H9 (cell line): ENCODE results near the gene TRPV3. TPM values are rescaled to one million over a fixed set of nuclear protein-coding genes. Genes with fewer than 3 reads are reported as not detected.

Experiments
- DNase-seq: peaks from one replicate; pipeline ENCODE4 v3.0.0-alpha.2; 2017
- H2AFZ ChIP-seq: one replicate; pipeline ENCODE4 v1.6.1; 2013; ENCODE audit warnings: mild to moderate bottlenecking, low read length, control low read depth, moderate library complexity
- H2AK5ac ChIP-seq: 2 replicates; pipeline ENCODE4 v1.6.1; 2013; ENCODE audit warnings: low read length, control low read depth, mixed read lengths; ENCODE audit not compliant: insufficient read length
- H2BK120ac ChIP-seq: one replicate; pipeline ENCODE4 v1.6.1; 2013; ENCODE audit warnings: low read depth, mild to moderate bottlenecking, low read length, control low read depth, inconsistent platforms; ENCODE audit not compliant: poor library complexity, severe bottlenecking
- H2BK12ac ChIP-seq: 2 replicates; pipeline ENCODE4 v1.6.1; 2013; ENCODE audit warnings: low read length, control low read depth, mixed read lengths, low read depth; ENCODE audit not compliant: insufficient read length
- H2BK15ac ChIP-seq: 2 replicates; pipeline ENCODE4 v1.6.1; 2013; ENCODE audit warnings: low read depth, low read length, control low read depth
- H2BK20ac ChIP-seq: one replicate; pipeline ENCODE4 v1.6.1; 2013; ENCODE audit warnings: low read depth, mild to moderate bottlenecking, low read length, control low read depth, inconsistent platforms; ENCODE audit not compliant: poor library complexity, severe bottlenecking
- H2BK5ac ChIP-seq: 2 replicates; pipeline ENCODE4 v1.6.1; 2013; ENCODE audit warnings: low read length, control low read depth, mixed read lengths; ENCODE audit not compliant: insufficient read length
- H3K14ac ChIP-seq: 2 replicates; pipeline ENCODE4 v1.6.1; 2013; ENCODE audit warnings: low read length, control low read depth; ENCODE audit not compliant: insufficient read depth
- H3K18ac ChIP-seq: 2 replicates; pipeline ENCODE4 v1.6.1; 2013; ENCODE audit warnings: low read depth, mild to moderate bottlenecking, mixed read lengths, low read length, control low read depth; ENCODE audit not compliant: insufficient read length
- H3K23ac ChIP-seq: 2 replicates; pipeline ENCODE4 v1.6.1; 2013; ENCODE audit warnings: low read length, control low read depth, mixed read lengths, low read depth; ENCODE audit not compliant: insufficient read length
- H3K23me2 ChIP-seq: 2 replicates; pipeline ENCODE4 v1.6.1; 2013; ENCODE audit warnings: low read depth, mild to moderate bottlenecking, mixed read lengths, low read length, control low read depth; ENCODE audit not compliant: insufficient read length, poor library complexity, severe bottlenecking
- H3K27ac ChIP-seq: 2 replicates; pipeline ENCODE4 v1.5.1; 2013; ENCODE audit warnings: low read length, control low read depth, mixed read lengths, low read depth; ENCODE audit not compliant: insufficient read length
- H3K27me3 ChIP-seq: 2 replicates; pipeline ENCODE4 v1.6.1; 2013; ENCODE audit warnings: low read length, control low read depth, inconsistent platforms; ENCODE audit not compliant: insufficient read depth
- H3K4ac ChIP-seq: 2 replicates; pipeline ENCODE4 v1.6.1; 2013; ENCODE audit warnings: low read depth, mild to moderate bottlenecking, control low read depth, inconsistent platforms, low read length, moderate library complexity
- H3K4me1 ChIP-seq: 2 replicates; pipeline ENCODE4 v1.6.1; 2013; ENCODE audit warnings: low read length, control low read depth, inconsistent platforms; ENCODE audit not compliant: insufficient read depth
- H3K4me2 ChIP-seq: 2 replicates; pipeline ENCODE4 v1.6.1; 2013; ENCODE audit warnings: low read length, control low read depth, mixed read lengths; ENCODE audit not compliant: insufficient read length, insufficient read depth
- H3K56ac ChIP-seq: 2 replicates; pipeline ENCODE4 v1.6.1; 2013; ENCODE audit warnings: low read depth, mild to moderate bottlenecking, mixed read lengths, low read length, control low read depth; ENCODE audit not compliant: insufficient read length
- H3K79me1 ChIP-seq: 2 replicates; pipeline ENCODE4 v1.6.1; 2013; ENCODE audit warnings: low read depth, mild to moderate bottlenecking, moderate library complexity, low read length, control low read depth, inconsistent platforms; ENCODE audit not compliant: insufficient read depth, poor library complexity, severe bottlenecking
- H3K79me2 ChIP-seq: 2 replicates; pipeline ENCODE4 v1.6.1; 2013; ENCODE audit warnings: low read length, control low read depth, inconsistent platforms; ENCODE audit not compliant: insufficient read depth
- H3K9ac ChIP-seq: 2 replicates; pipeline ENCODE4 v1.6.1; 2013; ENCODE audit warnings: low read length, control low read depth, mixed read lengths; ENCODE audit not compliant: insufficient read length; ENCODE audit errors: extremely low read depth
- H3K9me3 ChIP-seq: one replicate; pipeline ENCODE4 v1.6.1; 2013; ENCODE audit warnings: low read depth, low read length, inconsistent platforms; ENCODE audit not compliant: control insufficient read depth
- H3T11ph ChIP-seq: one replicate; pipeline ENCODE4 v1.6.1; 2013; ENCODE audit warnings: mild to moderate bottlenecking, low read length, control low read depth, inconsistent platforms
- H4K20me1 ChIP-seq: one replicate; pipeline ENCODE4 v1.6.1; 2013; ENCODE audit not compliant: control insufficient read depth, insufficient read length, insufficient read depth
- H4K5ac ChIP-seq: 2 replicates; pipeline ENCODE4 v1.6.1; 2013; ENCODE audit warnings: low read depth, mild to moderate bottlenecking, mixed read lengths, low read length, control low read depth; ENCODE audit not compliant: insufficient read length
- H4K8ac ChIP-seq: replicated peaks from 2 replicates; pipeline ENCODE4 v1.6.1; 2013; ENCODE audit warnings: low read length, control low read depth, mixed read lengths, low read depth; ENCODE audit not compliant: insufficient read length
- H4K91ac ChIP-seq: 2 replicates; pipeline ENCODE4 v1.6.1; 2013; ENCODE audit warnings: low read depth, mild to moderate bottlenecking, moderate library complexity, mixed read lengths, low read length, control low read depth; ENCODE audit not compliant: insufficient read length
- H3K27ac Mint-ChIP-seq, 3 experiments: 2 replicates in 2 of 3; 3 replicates in 1 of 3; pipeline ENCODE4 v1.8.0; 2020 to 2021; ENCODE audit warnings: mixed read lengths in 3 of 3, mild to moderate bottlenecking in 1 of 3, moderate library complexity in 1 of 3
- H3K27me3 Mint-ChIP-seq: 2 replicates; pipeline ENCODE4 v1.8.0; 2021; ENCODE audit warnings: low read depth, mild to moderate bottlenecking, moderate library complexity, mixed read lengths
- H3K36me3 Mint-ChIP-seq, 3 experiments: 2 replicates in 2 of 3; 3 replicates in 1 of 3; pipeline ENCODE4 v1.8.0; 2020 to 2021; ENCODE audit warnings: low read depth in 3 of 3, mixed read lengths in 3 of 3; ENCODE audit not compliant: insufficient read depth in 1 of 3
- H3K4me1 Mint-ChIP-seq, 2 experiments: 2 replicates each; pipeline ENCODE4 v1.8.0; 2020; ENCODE audit warnings: mixed read lengths in 2 of 2
- H3K4me3 Mint-ChIP-seq, 2 experiments: 2 replicates in 1 of 2; 3 replicates in 1 of 2; pipeline ENCODE4 v1.8.0; 2020 to 2021; ENCODE audit warnings: mild to moderate bottlenecking in 2 of 2, mixed read lengths in 2 of 2, moderate library complexity in 1 of 2
- H3K9me3 Mint-ChIP-seq, 2 experiments: 2 replicates in 1 of 2; 3 replicates in 1 of 2; pipeline ENCODE4 v1.8.0; 2020; ENCODE audit warnings: mild to moderate bottlenecking in 2 of 2, mixed read lengths in 2 of 2, moderate library complexity in 1 of 2
- WGBS: extraction: QIAGEN DNeasy Blood & Tissue Kit; methylation state at CpG from one replicate; pipeline ENCODE4 v1.1.7; 2013; ENCODE audit warnings: missing lambda C conversion rate, low lambda C conversion rate, mixed read lengths; ENCODE audit not compliant: insufficient read length; ENCODE audit errors: extremely low coverage; 5-methylcytosine and 5-hydroxymethylcytosine counted together
- total RNA-seq: library from RNA; stranded (reverse); gene quantifications from 2 replicates; pipeline ENCODE4 v1.2.1, GENCODE V29; 2021
- TF ChIP-seq, protein P1 (sequence below): fragments of 200-600 bp; sonication (generic); conservative IDR thresholded peaks from 3 replicates; pipeline ENCODE4 v1.8.0; 2021; ENCODE audit warnings: antibody characterized with exemption, mild to moderate bottlenecking

TRPV3 gene
- total RNA-seq, 1 experiment from 2014 or later: 0.63 TPM

DNA sequence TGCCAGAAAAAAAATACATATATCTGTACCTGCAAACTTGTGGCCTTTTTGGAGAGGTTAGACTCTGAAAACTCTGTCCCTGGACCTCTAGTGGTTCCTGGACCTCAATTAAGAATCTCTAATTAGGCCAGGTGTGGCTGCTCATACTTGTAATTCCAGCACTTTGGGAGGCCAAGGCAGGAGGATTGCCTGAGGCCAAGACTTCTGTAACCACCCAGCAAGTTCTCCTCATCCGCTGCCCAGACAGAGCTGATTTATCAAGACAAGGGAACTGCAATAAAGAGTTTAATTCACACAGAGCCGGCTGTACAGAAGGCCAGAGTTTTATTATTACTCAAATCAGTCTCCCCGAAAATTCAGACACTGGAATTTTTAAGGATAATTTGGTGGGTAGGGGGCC, 77.6 kb downstream of the TRPV3 start:
- TF ChIP-seq, protein P1, sequence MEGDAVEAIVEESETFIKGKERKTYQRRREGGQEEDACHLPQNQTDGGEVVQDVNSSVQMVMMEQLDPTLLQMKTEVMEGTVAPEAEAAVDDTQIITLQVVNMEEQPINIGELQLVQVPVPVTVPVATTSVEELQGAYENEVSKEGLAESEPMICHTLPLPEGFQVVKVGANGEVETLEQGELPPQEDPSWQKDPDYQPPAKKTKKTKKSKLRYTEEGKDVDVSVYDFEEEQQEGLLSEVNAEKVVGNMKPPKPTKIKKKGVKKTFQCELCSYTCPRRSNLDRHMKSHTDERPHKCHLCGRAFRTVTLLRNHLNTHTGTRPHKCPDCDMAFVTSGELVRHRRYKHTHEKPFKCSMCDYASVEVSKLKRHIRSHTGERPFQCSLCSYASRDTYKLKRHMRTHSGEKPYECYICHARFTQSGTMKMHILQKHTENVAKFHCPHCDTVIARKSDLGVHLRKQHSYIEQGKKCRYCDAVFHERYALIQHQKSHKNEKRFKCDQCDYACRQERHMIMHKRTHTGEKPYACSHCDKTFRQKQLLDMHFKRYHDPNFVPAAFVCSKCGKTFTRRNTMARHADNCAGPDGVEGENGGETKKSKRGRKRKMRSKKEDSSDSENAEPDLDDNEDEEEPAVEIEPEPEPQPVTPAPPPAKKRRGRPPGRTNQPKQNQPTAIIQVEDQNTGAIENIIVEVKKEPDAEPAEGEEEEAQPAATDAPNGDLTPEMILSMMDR: no peak
- Histone ChIP-seq H2AFZ (no peak overlapping the region), H2BK15ac (no peak overlapping the region), H4K8ac (no peak overlapping the region), H3K14ac (no peak overlapping the region), H3T11ph (no peak overlapping the region), H2BK5ac (no peak overlapping the region), H3K27me3 (no peaks in the 10 kb centered on the region), H2BK12ac (no peak overlapping the region), H3K9me3 (no peaks in the 10 kb centered on the region), H3K4me1 (peaks cover 5% of the 10 kb centered on the region; the same call in 1 of the 2 replicates), H3K27ac (no peak overlapping the region), H3K79me1 (no peaks in the 10 kb centered on the region), H2AK5ac (no peak overlapping the region), H3K23me2 (no peaks in the 10 kb centered on the region), H3K4ac (no peak overlapping the region), H4K91ac (no peak overlapping the region), H4K5ac (no peak overlapping the region), H3K18ac (no peak overlapping the region), H3K9ac (no peak overlapping the region), H4K20me1 (no peaks in the 10 kb centered on the region), H3K23ac (no peak overlapping the region), H3K56ac (no peak overlapping the region), H2BK120ac (no peak overlapping the region), H3K79me2 (no peaks in the 10 kb centered on the region), H2BK20ac (no peak overlapping the region), H3K4me2 (no peak overlapping the region)
- Mint-ChIP-seq H3K27me3 (no peaks in the 10 kb centered on the region), H3K9me3 (no peaks in the 10 kb centered on the region), H3K27ac (no peak overlapping the region), H3K4me3 (no peak overlapping the region), H3K36me3 (no peaks in the 10 kb centered on the region), H3K4me1 (peaks cover 39 to 47% of the 10 kb centered on the region in 2 experiments)
- no peak for DNase-seq
- no CpG with 5 or more reads among the region's 3 CpGs for WGBS
